Measurements from ENCODE around the gene HBG2.

DNA sequence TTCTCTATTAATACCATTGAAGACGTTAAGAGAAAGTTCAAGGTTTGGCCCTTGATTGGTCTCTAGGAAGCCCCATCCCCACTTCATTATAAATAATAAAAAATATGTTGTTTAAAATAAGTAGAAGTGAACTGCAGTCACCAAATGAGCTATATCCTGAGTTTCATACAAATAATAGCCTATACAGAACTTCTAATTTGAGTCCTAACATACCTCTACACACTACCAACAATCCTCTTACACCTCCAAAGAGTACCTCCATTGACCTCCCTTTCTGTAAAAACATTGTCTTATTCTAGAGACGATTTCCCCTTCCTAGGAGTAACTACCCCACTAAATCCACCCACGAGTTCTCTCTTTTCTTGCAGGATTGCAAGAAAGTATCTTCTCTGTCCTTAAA, 13.1 kb downstream of the HBG2 start:
- TF ChIP-seq, protein P1, sequence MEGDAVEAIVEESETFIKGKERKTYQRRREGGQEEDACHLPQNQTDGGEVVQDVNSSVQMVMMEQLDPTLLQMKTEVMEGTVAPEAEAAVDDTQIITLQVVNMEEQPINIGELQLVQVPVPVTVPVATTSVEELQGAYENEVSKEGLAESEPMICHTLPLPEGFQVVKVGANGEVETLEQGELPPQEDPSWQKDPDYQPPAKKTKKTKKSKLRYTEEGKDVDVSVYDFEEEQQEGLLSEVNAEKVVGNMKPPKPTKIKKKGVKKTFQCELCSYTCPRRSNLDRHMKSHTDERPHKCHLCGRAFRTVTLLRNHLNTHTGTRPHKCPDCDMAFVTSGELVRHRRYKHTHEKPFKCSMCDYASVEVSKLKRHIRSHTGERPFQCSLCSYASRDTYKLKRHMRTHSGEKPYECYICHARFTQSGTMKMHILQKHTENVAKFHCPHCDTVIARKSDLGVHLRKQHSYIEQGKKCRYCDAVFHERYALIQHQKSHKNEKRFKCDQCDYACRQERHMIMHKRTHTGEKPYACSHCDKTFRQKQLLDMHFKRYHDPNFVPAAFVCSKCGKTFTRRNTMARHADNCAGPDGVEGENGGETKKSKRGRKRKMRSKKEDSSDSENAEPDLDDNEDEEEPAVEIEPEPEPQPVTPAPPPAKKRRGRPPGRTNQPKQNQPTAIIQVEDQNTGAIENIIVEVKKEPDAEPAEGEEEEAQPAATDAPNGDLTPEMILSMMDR (conservative IDR thresholded peaks at IDR 0.05; ENCODE audit: low read length), result no peak
- TF ChIP-seq EZH2phosphoT487 (IDR thresholded peaks at IDR 0.05; ENCODE audit: borderline replicate concordance), result no peak

All from Loucy (cell line).